GM19395 (cell line): ENCODE measurements around the gene PYCR2.
"Not testable (repeated sequence)": the region's sequence is repeated elsewhere in the genome, so short reads cannot be mapped to it uniquely, and the experiment has no call there.

Source experiments
- ATAC-seq: cut with Tn5 transposase; IDR thresholded peaks from one replicate; pipeline ENCODE4 v1.9.1; 2021; ENCODE audit warnings: mild to moderate bottlenecking, moderate library complexity; ENCODE audit not compliant: unreplicated experiment

Gene PYCR2

GRCh38 chr1:225892307-225892706 lies 31.7 kb downstream of the PYCR2 start:
- ATAC-seq = no peak

GRCh38 chr1:225891229-225891972 lies 32.6 kb downstream of the PYCR2 start:
- ATAC-seq = no peak

- no peak for ATAC-seq
Measured at GRCh38 chr1:225890346-225891228, 33.5 kb downstream of the PYCR2 start.

GRCh38 chr1:225889743-225890142 lies 34.3 kb downstream of the PYCR2 start:
- no peak for ATAC-seq

GRCh38 chr1:225888898-225889601 lies 35.0 kb downstream of the PYCR2 start, which contains the start of gene LEFTY1:
TSS of gene LEFTY1 (minus strand) at chr1:225889146. CDS start at chr1:225889066, 80 bp downstream.
- ATAC-seq = no peak

- ATAC-seq = no peak
Measured at GRCh38 chr1:225888289-225888897, 35.7 kb downstream of the PYCR2 start.

- ATAC-seq = not testable (repeated sequence)
Measured at GRCh38 chr1:225887554-225888288, 36.3 kb downstream of the PYCR2 start.

- ATAC-seq = no peak
Measured at GRCh38 chr1:225887030-225887314, 37.1 kb downstream of the PYCR2 start.

- ATAC-seq = no peak
Measured at GRCh38 chr1:225886159-225887029, 37.7 kb downstream of the PYCR2 start.

- no peak for ATAC-seq
Measured at GRCh38 chr1:225885336-225885735, 38.7 kb downstream of the PYCR2 start.

- no peak for ATAC-seq
Measured at GRCh38 chr1:225883616-225884265, 40.3 kb downstream of the PYCR2 start.

GRCh38 chr1:225882694-225883615 lies 41.1 kb downstream of the PYCR2 start:
- ATAC-seq = peak; percentile 40

- ATAC-seq = peak; percentile 73
Measured at GRCh38 chr1:225881959-225882693, 41.9 kb downstream of the PYCR2 start, which contains the start of gene TMEM63A. TSS of gene TMEM63A (minus strand) at chr1:225882380. CDS start at chr1:225877580, 4,800 bp downstream.

- ATAC-seq = peak; percentile 32
Measured at GRCh38 chr1:225881081-225881958, 42.7 kb downstream of the PYCR2 start.

GRCh38 chr1:225880636-225881035 lies 43.4 kb downstream of the PYCR2 start:
- no peak for ATAC-seq

- no peak for ATAC-seq
Measured at GRCh38 chr1:225880222-225880588, 43.8 kb downstream of the PYCR2 start.
